Kidney (tissue), 14 donors: ENCODE data around the gene CA10. TPM values are rescaled to one million over a fixed set of nuclear protein-coding genes. Genes with fewer than 3 reads are reported as not detected.

Experiments
- DNase-seq, 5 donors: peaks; one replicate each; pipeline ENCODE4 v3.0.0-alpha.2; 2013 to 2020
- FAIRE-seq: peaks from 2 replicates; lab custom pipeline; 2012; peaks lifted over from hg19 to GRCh38; lab: Jason Lieb, UNC
- H3K27ac ChIP-seq, 2 donors: one replicate each; pipeline ENCODE4 v1.7.0; 2013; ENCODE audit warnings: low read depth in 2 of 2, low read length in 2 of 2, inconsistent platforms in 1 of 2
- H3K27me3 ChIP-seq: one replicate; pipeline ENCODE4 v1.7.1; 2013; ENCODE audit warnings: low read length, inconsistent platforms; ENCODE audit not compliant: control insufficient read depth, insufficient read depth
- H3K36me3 ChIP-seq, 3 donors: one replicate each; pipeline versions ENCODE4 v1.7.0 to v1.7.1; 2013; ENCODE audit warnings: low read length in 3 of 3, control low read depth in 1 of 3, inconsistent platforms in 1 of 3; ENCODE audit not compliant: insufficient read depth in 3 of 3, control insufficient read depth in 2 of 3
- H3K4me1 ChIP-seq, 3 donors: one replicate each; pipeline versions ENCODE4 v1.7.0 to v1.7.1; 2013; ENCODE audit warnings: low read length in 3 of 3, inconsistent platforms in 1 of 3, low read depth in 1 of 3; ENCODE audit not compliant: control insufficient read depth in 2 of 3, insufficient read depth in 2 of 3
- H3K4me3 ChIP-seq, 3 donors: one replicate each; pipeline versions ENCODE4 v1.7.0 to v1.8.1; 2013; ENCODE audit warnings: low read length in 3 of 3, control low read depth in 1 of 3, inconsistent platforms in 1 of 3
- H3K9ac ChIP-seq, 3 donors: one replicate each; pipeline versions ENCODE4 v1.7.0 to v1.7.1; 2013; ENCODE audit warnings: low read length in 3 of 3, control low read depth in 1 of 3, inconsistent platforms in 1 of 3
- H3K9me3 ChIP-seq, 3 donors: one replicate each; pipeline versions ENCODE4 v1.7.0 to v1.7.1; 2013; ENCODE audit warnings: low read length in 3 of 3, control low read depth in 1 of 3, inconsistent platforms in 1 of 3; ENCODE audit not compliant: control insufficient read depth in 2 of 3, insufficient read depth in 1 of 3
- intact Hi-C: fragments of 100-400 bp; cut with DNase I; formaldehyde crosslinking; loops from one replicate; pipeline ENCODE4 v1.11.1; 2022
- polyA plus RNA-seq: library from polyadenylated mRNA; stranded (reverse); fragments of 350-450 nt; fragmentation: Illumina TruSeq; extraction: RNeasy Lipid Tissue Mini Kit (QIAGEN cat#74804); gene quantifications from one replicate; pipeline ENCODE4 v1.2.3, GENCODE V29; 2014; ENCODE audit warnings: low read depth, low replicate concordance; ENCODE audit not compliant: insufficient read depth
- total RNA-seq: library from RNA; stranded (reverse); fragmentation: NEBNext Ultra II Directional; extraction: Animal tissue kit (Norgen Biotek cat#: 25700); gene quantifications from one replicate; pipeline ENCODE4 v1.2.1, GENCODE V29; 2021
- TF ChIP-seq, protein P1 (sequence below): IDR thresholded peaks from 3 replicates; pipeline ENCODE4 v1.5.1; 2012; ENCODE audit warnings: mild to moderate bottlenecking, moderate library complexity, borderline replicate concordance; ENCODE audit not compliant: insufficient read depth; ENCODE audit errors: extremely low read depth
- donor health status: control.
- donor health status: control.
- donor health status: control.
- donor health status: control.
- donor health status: control.
- donor health status: DM: yes; HTN: yes; CAD: no.
- donor health status: Normal renal cell carcinoma (clear cell type).

The CA10 gene
- total and polyA plus RNA-seq, 2 donors from 2014 or later = 3.7 to 9.8 TPM

DNA sequence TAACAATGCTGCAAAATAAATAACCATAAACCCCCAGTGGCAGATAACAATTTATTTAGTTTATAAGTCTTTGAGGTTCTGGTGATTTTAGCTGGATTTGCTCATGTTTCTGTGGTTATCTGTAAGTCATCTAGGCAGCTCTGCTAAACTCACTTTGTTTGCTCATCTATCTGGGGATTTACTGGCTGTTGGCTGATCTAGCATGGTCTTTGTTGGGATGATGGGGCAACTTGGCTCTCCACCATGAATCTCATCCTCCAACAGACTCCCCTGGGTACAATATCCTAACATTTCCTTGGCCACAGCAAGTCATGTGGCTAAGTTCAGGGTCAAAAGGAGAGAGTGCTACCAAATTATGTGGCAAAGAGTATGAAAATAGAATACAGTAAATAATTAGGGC lies 359.3 kb downstream of the CA10 start:
- no peak overlapping the region for H3K9ac ChIP-seq
- TF ChIP-seq, protein P1, sequence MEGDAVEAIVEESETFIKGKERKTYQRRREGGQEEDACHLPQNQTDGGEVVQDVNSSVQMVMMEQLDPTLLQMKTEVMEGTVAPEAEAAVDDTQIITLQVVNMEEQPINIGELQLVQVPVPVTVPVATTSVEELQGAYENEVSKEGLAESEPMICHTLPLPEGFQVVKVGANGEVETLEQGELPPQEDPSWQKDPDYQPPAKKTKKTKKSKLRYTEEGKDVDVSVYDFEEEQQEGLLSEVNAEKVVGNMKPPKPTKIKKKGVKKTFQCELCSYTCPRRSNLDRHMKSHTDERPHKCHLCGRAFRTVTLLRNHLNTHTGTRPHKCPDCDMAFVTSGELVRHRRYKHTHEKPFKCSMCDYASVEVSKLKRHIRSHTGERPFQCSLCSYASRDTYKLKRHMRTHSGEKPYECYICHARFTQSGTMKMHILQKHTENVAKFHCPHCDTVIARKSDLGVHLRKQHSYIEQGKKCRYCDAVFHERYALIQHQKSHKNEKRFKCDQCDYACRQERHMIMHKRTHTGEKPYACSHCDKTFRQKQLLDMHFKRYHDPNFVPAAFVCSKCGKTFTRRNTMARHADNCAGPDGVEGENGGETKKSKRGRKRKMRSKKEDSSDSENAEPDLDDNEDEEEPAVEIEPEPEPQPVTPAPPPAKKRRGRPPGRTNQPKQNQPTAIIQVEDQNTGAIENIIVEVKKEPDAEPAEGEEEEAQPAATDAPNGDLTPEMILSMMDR = no peak
- intact Hi-C loops = no loop called here
- H3K27ac ChIP-seq = no peak overlapping the region
- H3K9me3 ChIP-seq = no peaks in the 10 kb centered on the region
- H3K4me3 ChIP-seq = no peak overlapping the region
- no peaks in the 10 kb centered on the region for H3K27me3 ChIP-seq
- H3K4me1 ChIP-seq = no peaks in the 10 kb centered on the region
- DNase-seq (no peak), FAIRE-seq (no peak)
- no peaks in the 10 kb centered on the region for H3K36me3 ChIP-seq

GRCh38 chr17:51797150-51797549 lies 361.4 kb downstream of the CA10 start:
- intact Hi-C loops = no loop called here
- Histone ChIP-seq H3K9ac (no peak overlapping the region), H3K9me3 (no peaks in the 10 kb centered on the region), H3K4me3 (no peak overlapping the region), H3K27me3 (no peaks in the 10 kb centered on the region), H3K27ac (no peak overlapping the region), H3K36me3 (no peaks in the 10 kb centered on the region), H3K4me1 (no peaks in the 10 kb centered on the region)
- DNase-seq (no peak), FAIRE-seq (no peak)
- TF ChIP-seq, protein P1 = no peak

- H3K27ac ChIP-seq = peak overlapping the region in 1 of 2 donors; percentile 43
- no peaks in the 10 kb centered on the region for H3K27me3 ChIP-seq
- no peaks in the 10 kb centered on the region for H3K9me3 ChIP-seq
- no peaks in the 10 kb centered on the region for H3K4me1 ChIP-seq
- DNase-seq (no peak), FAIRE-seq (no peak)
- H3K36me3 ChIP-seq = no peaks in the 10 kb centered on the region
- intact Hi-C loops = no loop called here
- TF ChIP-seq, protein P1 = no peak
- H3K4me3 ChIP-seq = no peak overlapping the region
- no peak overlapping the region for H3K9ac ChIP-seq
These were observed 362.5 kb downstream of the CA10 start for GRCh38 chr17:51796026-51796425.

DNA sequence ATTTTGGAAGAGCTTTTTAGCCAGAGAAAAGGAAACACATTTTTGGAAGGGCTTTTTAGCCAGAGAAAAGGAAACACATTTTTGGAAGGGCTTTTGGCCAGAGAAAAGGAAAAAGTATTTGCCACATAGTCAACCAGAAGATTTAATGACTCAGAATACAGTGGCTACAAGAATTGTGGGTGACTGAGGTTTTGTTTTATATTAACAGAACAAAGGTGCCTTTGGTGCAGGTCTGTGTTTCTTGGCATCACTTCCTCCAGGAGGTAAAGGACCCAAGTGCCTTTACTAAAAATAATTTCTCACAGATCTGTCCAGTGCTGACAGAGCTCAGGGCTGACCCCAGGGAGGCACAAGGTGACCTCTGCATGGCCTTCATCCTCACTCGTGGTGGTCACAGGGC lies 363.1 kb downstream of the CA10 start:
- Histone ChIP-seq H3K4me1 (no peaks in the 10 kb centered on the region), H3K27me3 (no peaks in the 10 kb centered on the region), H3K36me3 (no peaks in the 10 kb centered on the region), H3K27ac (peak overlapping the region; percentile 17 to 43), H3K4me3 (no peak overlapping the region), H3K9me3 (no peaks in the 10 kb centered on the region), H3K9ac (no peak overlapping the region)
- TF ChIP-seq, protein P1 = no peak
- intact Hi-C loops = no loop called here
- FAIRE-seq (no peak), DNase-seq (no peak)
